ENCODE data around the gene CAPNS1. TPM values are rescaled to one million over a fixed set of nuclear protein-coding genes. Genes with fewer than 3 reads are reported as not detected.

Gene CAPNS1
- polyA plus RNA-seq: 272 and 360 TPM in 2 replicates

DNA sequence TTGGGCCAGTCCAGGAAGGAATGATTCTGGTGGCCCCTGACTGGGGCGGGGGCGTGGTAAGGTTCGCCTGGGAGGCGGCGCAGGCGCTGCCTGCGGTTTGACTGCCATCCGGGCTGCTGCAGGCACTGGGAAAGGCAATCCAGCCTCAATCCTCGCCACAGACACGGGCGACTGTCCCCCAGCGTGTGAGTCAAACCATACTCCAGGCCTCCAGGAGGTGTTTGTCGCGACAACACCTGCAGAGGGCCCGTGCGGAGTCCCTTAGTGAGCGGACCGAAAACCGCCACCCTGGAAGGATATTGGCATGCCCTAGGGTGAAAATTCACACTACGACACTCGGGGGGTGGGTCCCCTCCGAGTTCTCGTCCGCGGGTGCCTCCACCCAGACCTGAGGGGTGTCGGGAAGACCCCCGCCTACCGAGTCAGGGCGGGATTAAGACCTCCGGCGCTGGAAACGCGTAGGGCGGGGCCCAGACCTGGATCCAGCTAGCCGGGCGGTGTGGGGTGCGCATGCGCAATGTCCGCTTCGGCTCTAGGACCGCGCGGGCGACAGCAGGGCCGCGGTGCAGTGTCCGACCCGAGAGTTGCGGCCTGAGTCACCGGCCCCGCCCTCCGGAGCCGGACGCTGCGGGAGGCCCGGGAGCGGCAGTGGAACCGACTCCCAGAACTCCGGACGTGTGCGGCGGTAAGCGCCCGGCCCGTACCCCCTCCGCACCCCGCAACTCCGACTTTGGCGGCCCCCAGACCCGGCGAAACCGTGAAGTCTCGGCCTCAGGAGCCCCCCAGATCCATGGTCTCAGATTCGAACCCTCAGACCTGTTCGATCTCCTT is at the start of gene CAPNS1:
CAPNS1 (plus strand) TSS at position 594 of the 831 bp plus-strand sequence. CDS start 946 bp downstream, outside the sequence.

DNA sequence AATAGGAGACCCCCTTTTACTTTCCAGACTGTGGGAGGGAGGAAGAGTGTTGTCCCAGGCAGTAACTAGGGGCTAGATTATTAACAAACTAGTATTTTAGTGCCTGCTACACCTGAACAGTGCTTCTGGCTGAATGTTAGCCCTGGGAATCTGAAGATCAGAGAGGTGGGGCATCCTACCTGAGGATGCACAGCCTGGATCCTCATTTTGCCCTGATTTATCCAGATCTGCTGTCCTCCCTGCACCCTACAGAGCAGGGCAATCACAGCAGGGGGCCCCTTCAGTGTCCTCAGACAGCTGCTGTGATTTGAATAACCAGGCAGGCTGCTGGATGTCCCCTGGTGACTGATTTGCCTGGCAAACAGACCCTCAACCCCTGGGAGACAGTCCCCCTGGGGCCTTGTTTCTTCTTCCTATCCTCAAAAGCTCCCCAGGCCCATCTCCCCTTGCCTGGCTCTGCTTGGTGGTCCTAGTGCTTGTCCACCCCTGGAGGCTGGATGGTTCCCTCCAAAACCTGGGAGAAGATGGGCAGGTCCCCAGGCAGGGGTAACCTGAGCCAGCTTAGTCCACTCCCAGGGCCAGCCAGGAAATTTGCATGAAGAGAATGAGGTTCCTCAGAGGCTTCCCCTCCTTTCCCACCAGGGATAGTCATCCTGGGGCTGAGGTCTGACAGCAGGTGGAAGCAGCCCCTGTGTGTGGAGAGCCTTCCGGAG is 29.2 kb upstream of the CAPNS1 start, which contains the start of gene OVOL3:
OVOL3 (plus strand) TSS at position 657 of the 713 bp plus-strand sequence. CDS start 60 bp downstream, outside the sequence.

GRCh38 chr19:36114721-36115452 is 25.0 kb upstream of the CAPNS1 start, which contains the start of gene POLR2I:
POLR2I (minus strand) TSS chr19:36114875; CDS start chr19:36114856, 19 bp downstream.

DNA sequence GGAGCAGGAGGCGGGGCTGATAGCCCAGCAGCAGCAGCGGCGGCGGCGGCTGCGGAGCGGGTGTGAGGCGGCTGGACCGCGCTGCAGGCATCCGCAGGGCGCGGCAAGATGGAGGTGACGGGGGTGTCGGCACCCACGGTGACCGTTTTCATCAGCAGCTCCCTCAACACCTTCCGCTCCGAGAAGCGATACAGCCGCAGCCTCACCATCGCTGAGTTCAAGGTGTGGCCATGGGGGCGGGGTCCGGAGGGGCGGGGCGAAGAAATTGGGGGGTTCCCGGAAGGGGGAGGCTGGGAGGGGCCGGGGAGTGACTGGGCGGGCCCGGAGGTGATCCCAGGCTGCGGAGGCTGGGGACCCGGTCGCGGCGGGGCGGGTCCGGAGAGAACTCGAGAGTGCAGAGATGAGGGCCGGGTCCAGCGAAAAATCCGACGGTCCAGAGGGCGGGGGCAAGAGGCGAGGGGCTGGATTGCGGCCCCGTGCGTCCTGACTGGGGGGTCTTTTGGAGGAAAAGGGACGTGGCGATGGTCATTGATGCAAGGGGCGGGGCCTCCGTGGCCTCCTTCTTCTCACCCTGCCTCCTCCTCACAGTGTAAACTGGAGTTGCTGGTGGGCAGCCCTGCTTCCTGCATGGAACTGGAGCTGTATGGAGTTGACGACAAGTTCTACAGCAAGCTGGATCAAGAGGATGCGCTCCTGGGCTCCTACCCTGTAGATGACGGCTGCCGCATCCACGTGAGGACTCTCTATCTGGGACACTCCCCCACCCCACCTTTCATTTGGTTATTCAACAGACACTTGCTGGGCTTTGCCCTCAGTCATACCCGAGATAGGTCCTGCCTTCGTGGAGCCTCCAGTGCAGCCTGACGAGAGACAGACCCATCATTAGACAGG is 24.2 kb upstream of the CAPNS1 start, which contains the start of gene TBCB:
TBCB (plus strand) TSS at position 16 of the 891 bp plus-strand sequence; CDS start at position 109, 93 bp downstream.

GRCh38 chr19:36152352-36153091 is 12.7 kb downstream of the CAPNS1 start, which contains the start of gene COX7A1:
COX7A1 (minus strand) TSS chr19:36152447; CDS start chr19:36152407, 40 bp downstream.

Other genes starting within 250 kb of the CAPNS1 start
- gene NFKBID, start 239.5 kb upstream of the CAPNS1 start, polyA plus RNA-seq: 1.5 and 1.8 TPM in 2 replicates
- gene HCST, start 237.5 kb upstream of the CAPNS1 start, polyA plus RNA-seq: 2.0 and 3.8 TPM in 2 replicates
- 0.70 TPM in 1 of 2 replicates, not detected in the other for gene TYROBP, start 231.8 kb upstream of the CAPNS1 start, polyA plus RNA-seq
- gene LRFN3, start 203.7 kb upstream of the CAPNS1 start, polyA plus RNA-seq: 0.15 and 0.60 TPM in 2 replicates
- gene SDHAF1, start 144.9 kb upstream of the CAPNS1 start, polyA plus RNA-seq: 6.4 and 14.1 TPM in 2 replicates
- 3.4 and 4.6 TPM in 2 replicates for gene SYNE4, start 131.3 kb upstream of the CAPNS1 start, polyA plus RNA-seq
- gene ALKBH6, start 125.9 kb upstream of the CAPNS1 start, polyA plus RNA-seq: 1.9 and 9.9 TPM in 2 replicates
- gene CLIP3, start 107.2 kb upstream of the CAPNS1 start, polyA plus RNA-seq: 34.3 and 46.5 TPM in 2 replicates
- 1.3 and 2.7 TPM in 2 replicates for gene THAP8, start 85.8 kb upstream of the CAPNS1 start, polyA plus RNA-seq
- gene WDR62, start 85.2 kb upstream of the CAPNS1 start, polyA plus RNA-seq: 1.9 TPM in 1 of 2 replicates, not detected in the other
- gene OVOL3, start 28.9 kb upstream of the CAPNS1 start, polyA plus RNA-seq: not detected in 2 replicates
- 314 and 340 TPM in 2 replicates for gene POLR2I, start 25.2 kb upstream of the CAPNS1 start, polyA plus RNA-seq
- 84.8 and 90.6 TPM in 2 replicates for gene TBCB, start 24.6 kb upstream of the CAPNS1 start, polyA plus RNA-seq
- gene COX7A1, start 12.4 kb downstream of the CAPNS1 start, polyA plus RNA-seq: 639 and 665 TPM in 2 replicates
- 0.69 and 5.6 TPM in 2 replicates for gene ZNF565, start 74.6 kb downstream of the CAPNS1 start, polyA plus RNA-seq
- gene ZNF146, start 75.0 kb downstream of the CAPNS1 start, polyA plus RNA-seq: 23.3 and 28.6 TPM in 2 replicates
- gene ZFP14, start 239.1 kb downstream of the CAPNS1 start, polyA plus RNA-seq: 17.6 and 20.7 TPM in 2 replicates

Measured in Purkinje cell (primary cell).